HEK293 (cell line): ENCODE measurements around the gene CYS1.
"Not testable (repeated sequence)": the region's sequence is repeated elsewhere in the genome, so short reads cannot be mapped to it uniquely, and the experiment has no call there.

Source experiments
- CTCF ChIA-PET: fragments of 350-600 bp; formaldehyde crosslinking; extraction: SDS; loops from one replicate; lab custom pipeline; 2021; ENCODE audit warnings: antibody characterized with exemption; lab: Yijun Ruan, JAX
- POLR2A ChIA-PET: fragments of 300-600 bp; formaldehyde crosslinking; extraction: SDS; loops from one replicate; lab custom pipeline; 2020; ENCODE audit warnings: antibody characterized with exemption, inconsistent platforms; lab: Yijun Ruan, JAX
- H3K27ac ChIP-seq: fragments of 200-500 bp; sonication (Bioruptor generic); 2 replicates; pipeline ENCODE4 v1.5.1; 2014; ENCODE audit warnings: low read depth, low read length, control low read depth, inconsistent platforms; ENCODE audit errors: extremely low read depth
- H3K36me3 ChIP-seq, 2 experiments: fragments of 200-500 bp in 1 of 2; sonication (Bioruptor generic) in 1 of 2; 1 replicate in 1 of 2; 2 replicates in 1 of 2; pipeline ENCODE4 v1.5.1; 2014 to 2017; ENCODE audit warnings: inconsistent platforms in 2 of 2, low read length in 2 of 2; ENCODE audit not compliant: control insufficient read depth in 2 of 2, insufficient read depth in 1 of 2
- H3K4me1 ChIP-seq: fragments of 200-500 bp; sonication (Bioruptor generic); 2 replicates; pipeline ENCODE4 v1.5.1; 2014; ENCODE audit warnings: mild to moderate bottlenecking, low read length, inconsistent platforms; ENCODE audit not compliant: control insufficient read depth, insufficient read depth
- H3K4me3 ChIP-seq: 2 replicates; pipeline ENCODE4 v1.5.1; 2011; ENCODE audit warnings: low read depth, mild to moderate bottlenecking, control low read depth, low read length, moderate library complexity
- H3K9me3 ChIP-seq: fragments of 200-500 bp; sonication (Bioruptor generic); 2 replicates; pipeline ENCODE4 v1.5.1; 2014; ENCODE audit warnings: low read depth, low read length, inconsistent platforms; ENCODE audit not compliant: control insufficient read depth, insufficient read depth
- FEZF1 ChIP-seq: fragments of 450-650 bp; formaldehyde crosslinking; IDR thresholded peaks from 2 replicates; pipeline ENCODE4 v1.5.1; 2016; ENCODE audit warnings: missing biosample characterization, missing genetic modification characterization
- OVOL3 ChIP-seq: fragments of 450-650 bp; formaldehyde crosslinking; IDR thresholded peaks from 2 replicates; pipeline ENCODE4 v1.5.1; 2016; ENCODE audit warnings: missing biosample characterization, missing genetic modification characterization
- ZBTB17 ChIP-seq: fragments of 450-650 bp; formaldehyde crosslinking; IDR thresholded peaks from 2 replicates; pipeline ENCODE4 v1.5.1; 2016; ENCODE audit warnings: missing biosample characterization, missing genetic modification characterization
- ZEB2 ChIP-seq: fragments of 450-650 bp; formaldehyde crosslinking; IDR thresholded peaks from 2 replicates; pipeline ENCODE4 v1.5.1; 2016; ENCODE audit warnings: missing biosample characterization, missing genetic modification characterization
- ZNF10 ChIP-seq: fragments of 450-650 bp; formaldehyde crosslinking; IDR thresholded peaks from 2 replicates; pipeline ENCODE4 v1.5.1; 2017; ENCODE audit warnings: missing biosample characterization, missing genetic modification characterization
- ZNF223 ChIP-seq: fragments of 450-650 bp; formaldehyde crosslinking; IDR thresholded peaks from 2 replicates; pipeline ENCODE4 v1.5.1; 2016; ENCODE audit warnings: missing biosample characterization, missing genetic modification characterization
- ZNF23 ChIP-seq: fragments of 450-650 bp; formaldehyde crosslinking; IDR thresholded peaks from 2 replicates; pipeline ENCODE4 v1.5.1; 2016; ENCODE audit warnings: missing biosample characterization, missing genetic modification characterization, borderline replicate concordance
- ZNF266 ChIP-seq: fragments of 450-650 bp; formaldehyde crosslinking; IDR thresholded peaks from 2 replicates; pipeline ENCODE4 v1.5.1; 2016; ENCODE audit warnings: missing biosample characterization, missing genetic modification characterization, low read depth
- ZNF561 ChIP-seq: fragments of 450-650 bp; IDR thresholded peaks from 2 replicates; pipeline ENCODE4 v1.5.1; 2018; ENCODE audit warnings: missing biosample characterization, missing genetic modification characterization, borderline replicate concordance
- ZSCAN16 ChIP-seq: fragments of 450-650 bp; formaldehyde crosslinking; IDR thresholded peaks from 2 replicates; pipeline ENCODE4 v1.5.1; 2016; ENCODE audit warnings: missing biosample characterization, missing genetic modification characterization

CYS1 gene

DNA sequence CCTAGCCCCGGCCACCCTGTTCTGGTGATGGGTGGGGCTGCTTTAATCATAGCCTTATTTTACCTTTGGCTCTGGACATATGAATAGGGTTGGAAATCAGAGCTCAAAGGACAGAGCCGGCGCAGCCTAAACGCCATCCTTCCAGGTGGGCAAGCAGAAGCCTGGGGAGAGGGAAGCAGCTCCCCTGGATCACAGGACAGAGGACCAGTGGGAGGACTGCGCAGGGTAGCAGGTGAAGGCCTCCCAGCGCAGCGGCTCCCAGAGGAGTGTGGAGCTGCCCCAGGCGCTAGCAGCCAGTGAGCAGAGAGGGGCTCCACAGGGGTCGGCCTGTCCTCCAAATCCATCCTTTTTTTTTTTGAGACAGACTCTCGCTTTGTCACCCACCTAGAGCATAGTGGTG lies 16.4 kb upstream of the CYS1 start:
- TF ChIP-seq ZNF223 (tag by site-specific recombination) (no peak), ZNF10 (0 out of 2 replicates have a peak, but pooled peaks have one; percentile 14)
- POLR2A ChIA-PET = interaction anchor here (0.6 to 1.6 kb wide), 5 partner anchors 12 to 1416 kb away, joined by 3 to 9 read pairs (median 4); partner anchors contain the start of gene RRM2
- Histone ChIP-seq H3K36me3 (no peaks in the 10 kb centered on the region), H3K4me1 (peaks cover 2% of the 10 kb centered on the region; the same call in 1 of the 2 replicates), H3K27ac (no peak overlapping the region), H3K9me3 (no peaks in the 10 kb centered on the region), H3K4me3 (no peak overlapping the region)
- CTCF ChIA-PET = interaction anchor here (0.5 to 7.3 kb wide), 33 partner anchors 7 to 704 kb away, joined by 3 to 124 read pairs (median 3); no protein-coding TSS in a partner anchor

DNA sequence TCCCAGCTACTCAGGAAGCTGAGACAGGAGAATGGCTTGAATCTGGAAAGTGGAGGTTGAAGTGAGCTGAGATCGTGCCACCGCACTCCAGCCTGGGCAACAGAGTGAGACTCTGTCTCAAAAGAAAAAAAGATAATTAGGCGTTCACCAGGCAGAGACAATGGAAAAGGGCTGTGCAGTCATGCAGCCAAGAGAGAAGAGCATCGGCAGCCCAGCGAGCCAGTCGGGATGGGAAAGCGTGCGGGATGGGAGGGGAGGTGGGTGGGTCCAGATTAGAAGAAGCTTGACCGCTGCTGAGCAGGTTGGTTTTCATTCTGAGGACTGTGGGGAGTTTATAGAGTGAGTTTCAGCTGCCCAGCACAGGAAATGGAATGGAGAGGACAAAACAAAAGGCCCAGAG lies 15.0 kb upstream of the CYS1 start:
- ChIA-PET CTCF (interaction anchor here (0.7 to 7.3 kb wide), 4 partner anchors 8 to 314 kb away, joined by 3 to 124 read pairs (median 4); no protein-coding TSS in a partner anchor), POLR2A (no interaction called here)
- Histone ChIP-seq H3K4me1 (peaks cover 2% of the 10 kb centered on the region; the same call in 1 of the 2 replicates), H3K4me3 (no peak overlapping the region), H3K9me3 (no peaks in the 10 kb centered on the region), H3K27ac (no peak overlapping the region), H3K36me3 (no peaks in the 10 kb centered on the region)
- TF ChIP-seq ZSCAN16 (no peak), ZBTB17 (tag by site-specific recombination) (peak; percentile 64)

DNA sequence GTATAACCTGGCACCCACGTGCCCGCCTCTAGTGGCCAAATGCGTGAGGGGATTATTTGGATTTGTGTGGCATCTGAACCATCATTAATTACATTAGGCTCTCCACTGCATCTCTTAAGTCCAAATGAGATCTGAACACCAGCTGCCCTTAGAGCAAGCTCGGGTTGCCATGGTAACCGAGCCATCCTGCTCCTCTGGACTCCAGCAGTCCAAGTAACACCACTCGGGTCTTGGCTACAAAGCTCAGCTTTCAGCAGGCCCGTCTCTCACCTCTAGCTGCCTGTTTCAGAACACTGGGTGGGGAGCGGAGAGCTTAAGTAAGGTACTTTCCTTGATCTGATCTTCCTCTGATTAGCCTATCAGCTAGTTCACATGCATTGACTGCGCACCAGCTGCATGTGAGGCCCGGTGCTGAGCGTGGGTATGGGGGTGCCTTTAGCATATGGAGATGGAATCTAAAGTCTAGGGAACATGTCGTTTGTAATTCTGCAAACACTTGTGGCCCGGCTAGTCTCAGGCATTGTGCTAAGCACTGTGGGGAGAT lies 14.1 kb upstream of the CYS1 start:
- Histone ChIP-seq H3K4me1 (peaks cover 2% of the 10 kb centered on the region; the same call in 1 of the 2 replicates), H3K27ac (no peak overlapping the region), H3K36me3 (no peaks in the 10 kb centered on the region), H3K9me3 (no peaks in the 10 kb centered on the region), H3K4me3 (no peak overlapping the region)
- ChIA-PET POLR2A (no interaction called here), CTCF (interaction anchor here (0.7 to 7.3 kb wide), 4 partner anchors 15 to 565 kb away, joined by 3 to 124 read pairs (median 4); no protein-coding TSS in a partner anchor)
- TF ChIP-seq ZNF23 (tag by site-specific recombination) (no peak), ZNF561 (tag by site-specific recombination) (no peak), FEZF1 (tag by site-specific recombination) (no peak)

DNA sequence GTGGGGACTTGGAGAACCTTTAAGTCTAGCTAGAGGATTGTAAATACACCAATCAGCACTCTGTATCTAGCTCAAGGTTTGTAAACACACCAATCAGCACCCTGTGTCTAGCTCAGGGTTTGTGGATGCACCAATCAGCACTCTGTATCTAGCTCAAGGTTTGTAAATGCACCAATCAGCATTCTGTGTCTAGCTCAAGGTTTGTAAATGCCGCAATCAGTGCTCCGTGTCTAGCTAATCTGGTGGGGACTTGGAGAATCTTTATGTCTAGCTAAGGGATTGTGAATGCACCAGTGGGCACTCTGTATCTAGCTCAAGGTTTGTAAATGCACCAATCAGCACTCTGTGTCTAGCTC lies 11.7 kb upstream of the CYS1 start:
- POLR2A ChIA-PET = interaction anchor here (0.5 to 1.3 kb wide), 3 partner anchors 20 to 31 kb away, joined by 3 read pairs; partner anchors contain the start of gene RRM2
- not testable (repeated sequence) for H3K4me1 ChIP-seq, H3K27ac ChIP-seq, H3K36me3 ChIP-seq, H3K9me3 ChIP-seq, H3K4me3 ChIP-seq
- CTCF ChIA-PET = interaction anchor here (1.1 to 7.3 kb wide), 3 partner anchors 13 to 24 kb away, joined by 3 to 124 read pairs (median 4); no protein-coding TSS in a partner anchor

DNA sequence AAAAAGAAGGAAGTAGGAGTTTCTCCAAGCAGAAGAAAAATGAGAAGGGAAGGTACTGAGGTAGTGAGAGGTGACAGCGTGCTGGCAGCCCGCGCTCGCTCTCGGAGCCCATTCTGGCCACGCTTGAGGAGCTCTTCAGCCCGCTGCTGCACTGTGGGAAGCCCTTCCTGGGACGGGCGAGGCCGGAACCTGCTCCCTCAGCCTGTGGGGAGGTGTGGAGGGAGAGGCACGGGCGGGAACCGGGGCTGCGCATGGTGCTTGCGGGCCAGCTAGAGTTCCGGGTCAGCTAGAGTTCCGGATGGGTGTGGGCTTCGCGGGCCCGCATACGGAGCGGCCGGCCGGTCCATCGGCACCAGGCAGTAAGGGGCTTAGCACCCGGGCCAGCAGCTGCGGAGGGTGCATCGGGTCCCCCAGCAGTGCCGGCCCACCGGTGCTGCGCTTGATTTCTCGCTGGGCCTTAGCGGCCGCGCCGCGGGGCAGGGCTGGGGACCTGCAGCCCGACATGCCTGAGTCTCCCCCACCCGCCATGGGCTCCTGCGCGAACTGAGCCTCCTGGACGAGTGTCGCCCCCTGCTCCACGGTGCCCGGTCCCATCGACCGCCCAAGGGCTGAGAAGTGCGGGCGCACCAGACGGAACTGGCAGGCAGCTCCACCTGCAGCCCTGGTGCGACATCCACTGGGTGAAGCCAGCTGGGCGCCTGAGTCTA lies 11.1 kb upstream of the CYS1 start:
- H3K4me1 ChIP-seq = no peaks in the 10 kb centered on the region; the same call in 1 of the 2 replicates
- H3K36me3 ChIP-seq = no peaks in the 10 kb centered on the region
- no peak overlapping the region for H3K27ac ChIP-seq
- ChIA-PET POLR2A (interaction anchor here (0.7 to 1.3 kb wide), 2 partner anchors 19 to 32 kb away, joined by 3 read pairs; partner anchors contain the start of gene RRM2), CTCF (interaction anchor here (1.1 to 7.3 kb wide), 3 partner anchors 12 to 25 kb away, joined by 3 to 124 read pairs (median 4); no protein-coding TSS in a partner anchor)
- no peaks in the 10 kb centered on the region for H3K9me3 ChIP-seq
- H3K4me3 ChIP-seq = no peak overlapping the region
- TF ChIP-seq ZEB2 (tag by site-specific recombination) = no peak
- no peak for TF ChIP-seq OVOL3 (tag by site-specific recombination)
- no peak for TF ChIP-seq ZNF266 (tag by site-specific recombination)
- TF ChIP-seq, all 188 proteins: peak for 0
